ENCODE results near the gene ZNF530.

ZNF530 gene

GRCh38 chr19:57613941-57614743 is 14.5 kb downstream of the ZNF530 start, which contains the start of gene ZNF134:
Gene ZNF134 (plus strand): TSS chr19:57614242. CDS start chr19:57619469, 5,227 bp downstream.
- peak; percentile 96 for DNase-seq (ENCODE audit: low read depth, low spot score)

DNA sequence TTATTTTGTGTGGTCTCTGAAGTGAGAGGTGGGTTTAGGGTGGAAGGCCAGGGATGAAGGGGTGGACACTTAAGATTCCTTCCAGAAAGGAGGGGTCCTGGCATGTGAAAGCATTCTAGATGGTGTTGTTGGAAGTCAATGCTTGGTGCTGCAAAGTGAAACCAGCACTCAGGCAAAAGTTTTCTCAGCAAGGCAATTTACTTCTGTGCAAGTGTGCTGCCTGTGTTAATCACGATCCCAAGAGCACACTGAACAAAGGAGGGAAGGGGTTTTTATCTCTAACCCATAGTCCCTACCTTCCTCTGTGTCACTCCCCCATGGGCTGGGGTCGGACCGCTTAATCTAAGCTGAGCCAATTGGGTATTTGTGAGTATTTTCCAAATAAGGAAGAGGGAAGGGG is 15.7 kb downstream of the ZNF530 start:
- DNase-seq (ENCODE audit: low read depth, low spot score), result no peak

- DNase-seq (ENCODE audit: low read depth, low spot score), result peak; percentile 11
Measured at GRCh38 chr19:57620673-57621348, 21.1 kb downstream of the ZNF530 start.

GRCh38 chr19:57623091-57623490 is 23.4 kb downstream of the ZNF530 start:
- DNase-seq (ENCODE audit: low read depth, low spot score), result no peak

DNA sequence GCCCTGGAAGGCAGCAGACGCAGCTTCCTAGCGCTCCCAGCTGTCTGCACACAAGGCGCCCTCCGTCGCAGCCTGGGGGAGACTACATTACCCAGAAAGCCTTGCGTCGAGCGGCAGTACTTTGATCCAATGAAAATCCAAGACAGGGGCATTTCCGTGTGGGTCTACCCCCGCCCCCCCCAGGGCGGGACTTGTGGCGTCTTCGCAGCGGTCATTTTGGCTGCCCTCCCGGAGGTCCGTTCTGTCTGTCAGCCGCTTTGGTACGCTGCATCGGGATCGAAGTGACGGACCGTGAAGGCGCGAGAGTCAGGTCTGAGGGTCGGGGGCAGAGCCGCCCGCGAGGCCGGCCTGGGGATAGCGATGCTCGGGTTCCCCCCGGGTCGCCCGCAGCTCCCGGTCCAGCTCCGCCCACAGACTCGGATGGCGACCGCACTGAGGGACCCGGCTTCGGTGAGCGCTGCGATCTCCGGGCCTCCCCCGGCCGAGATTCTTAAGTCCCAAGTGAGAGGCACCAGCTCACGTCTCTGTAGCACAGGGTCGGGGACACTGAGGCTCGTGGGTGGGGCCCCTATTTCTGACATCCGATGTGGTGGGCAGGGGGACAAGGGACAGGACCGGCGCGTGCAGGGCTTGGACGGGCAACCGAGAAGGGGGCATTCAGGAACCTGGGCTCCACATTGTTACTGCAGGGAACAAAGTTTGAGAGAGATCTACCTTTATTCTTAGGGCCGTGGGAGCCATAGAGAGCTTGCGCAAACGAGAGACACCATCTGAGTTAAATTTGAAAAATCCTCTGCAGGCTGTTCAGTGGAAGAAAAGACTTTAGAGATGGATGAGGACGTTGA is 33.5 kb downstream of the ZNF530 start, which contains the start of gene ZNF211:
TSS of gene ZNF211 (plus strand) at position 182 of the 845 bp plus-strand sequence. CDS start at position 361, 179 bp downstream.
- peak; percentile 98 for DNase-seq (ENCODE audit: low read depth, low spot score)

- DNase-seq (ENCODE audit: low read depth, low spot score), result peak; percentile 18
Measured at GRCh38 chr19:57633832-57634131, 34.1 kb downstream of the ZNF530 start.

GRCh38 chr19:57637379-57637778 is 37.7 kb downstream of the ZNF530 start:
- DNase-seq (ENCODE audit: low read depth, low spot score), result no peak

GRCh38 chr19:57641715-57642234 is 42.1 kb downstream of the ZNF530 start:
- DNase-seq (ENCODE audit: low read depth, low spot score), result no peak

GRCh38 chr19:57642396-57643046 is 42.8 kb downstream of the ZNF530 start:
- no peak for DNase-seq (ENCODE audit: low read depth, low spot score)

GRCh38 chr19:57643734-57644133 is 44.0 kb downstream of the ZNF530 start:
- no peak for DNase-seq (ENCODE audit: low read depth, low spot score)

- DNase-seq (ENCODE audit: low read depth, low spot score), result no peak
Measured at GRCh38 chr19:57648331-57649003, 48.8 kb downstream of the ZNF530 start.

DNA sequence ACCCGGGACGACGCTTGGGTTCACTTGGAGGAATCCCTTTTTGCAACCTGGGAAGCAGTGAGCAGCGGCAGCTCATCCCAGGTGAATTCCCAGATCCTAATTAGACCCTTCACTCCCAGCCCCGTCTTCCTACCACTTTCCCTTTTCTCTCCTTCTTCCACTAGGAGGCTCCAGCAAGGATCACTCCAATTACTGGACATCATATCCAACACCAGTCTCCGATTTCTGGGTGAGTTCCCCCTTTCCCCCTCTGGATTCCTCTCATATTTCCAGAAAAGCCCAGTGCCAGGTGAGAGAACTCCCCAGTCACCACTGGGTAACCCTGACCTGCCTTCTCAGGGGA is 51.9 kb downstream of the ZNF530 start:
- peak; percentile 1 for DNase-seq (ENCODE audit: low read depth, low spot score)

- DNase-seq (ENCODE audit: low read depth, low spot score), result no peak
Measured at GRCh38 chr19:57653689-57654088, 54.0 kb downstream of the ZNF530 start.

GRCh38 chr19:57655443-57655842 is 55.8 kb downstream of the ZNF530 start:
- DNase-seq (ENCODE audit: low read depth, low spot score), result no peak

- DNase-seq (ENCODE audit: low read depth, low spot score), result no peak
Measured at GRCh38 chr19:57656346-57656745, 56.7 kb downstream of the ZNF530 start.

Data from astrocyte of the hippocampus (primary cell).